ENCODE data around the gene F2RL3.
"Not testable (repeated sequence)": the region's sequence is repeated elsewhere in the genome, so short reads cannot be mapped to it uniquely, and the experiment has no call there.

Gene F2RL3

DNA sequence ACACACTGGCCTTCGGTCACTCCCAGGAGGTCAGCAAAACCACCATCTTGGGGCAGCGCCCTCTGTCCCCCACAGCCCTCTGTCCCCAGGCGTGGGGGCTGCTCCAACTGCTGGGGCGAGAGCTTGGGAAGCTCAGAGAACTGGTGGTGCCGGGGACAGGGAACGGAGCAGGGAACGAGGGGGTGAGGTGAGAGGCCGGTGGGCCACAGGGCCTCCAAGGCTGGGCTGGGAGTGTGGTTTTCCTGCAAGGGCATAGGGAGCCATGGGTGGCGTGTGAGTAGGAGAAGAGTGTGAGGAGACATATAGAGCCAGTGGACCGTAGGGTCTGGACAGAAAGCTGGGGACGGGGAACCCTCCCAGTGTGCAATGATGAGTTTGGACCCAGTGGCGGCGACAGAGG lies 34.1 kb downstream of the F2RL3 start:
- no peak for DNase-seq

DNA sequence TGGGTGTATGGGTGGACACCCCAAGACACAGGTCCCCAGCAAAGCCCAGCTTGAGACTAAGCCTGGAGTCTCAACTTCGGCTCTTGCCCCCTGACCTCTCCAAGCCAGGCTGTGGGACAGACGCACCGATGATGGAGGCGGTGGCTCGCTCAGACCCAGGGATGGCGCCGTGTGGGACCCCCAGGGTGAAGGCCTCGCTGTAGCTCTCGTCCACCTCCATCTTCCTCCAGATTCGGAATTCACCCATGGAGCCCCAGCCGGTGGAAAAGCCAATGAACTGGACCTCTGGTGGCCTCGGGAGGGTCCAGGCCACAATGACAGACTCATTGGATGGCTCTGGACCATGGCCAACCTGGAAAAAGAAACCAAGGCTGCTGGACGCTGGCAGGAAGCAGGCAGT lies 39.1 kb downstream of the F2RL3 start:
- DNase-seq: no peak

DNA sequence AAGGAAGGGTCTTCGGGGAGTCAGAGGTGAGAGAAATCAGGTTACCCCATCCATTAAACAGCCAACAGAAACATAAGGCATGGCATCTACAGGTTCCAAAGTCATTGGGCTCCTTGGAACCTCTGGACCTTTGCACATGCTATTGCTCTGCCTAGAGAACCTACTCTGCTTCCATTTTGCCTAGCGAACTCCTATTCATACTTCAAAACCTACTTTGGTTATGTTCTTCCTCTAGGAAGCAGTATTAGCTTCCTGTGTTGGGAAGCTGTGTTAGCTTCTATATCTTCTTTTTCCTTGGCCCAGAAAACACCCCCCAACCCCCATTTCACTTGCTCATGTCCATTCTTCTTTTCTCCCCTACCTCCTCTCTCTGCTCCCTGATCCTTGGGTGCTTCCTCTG lies 39.6 kb downstream of the F2RL3 start:
- DNase-seq: no peak

DNA sequence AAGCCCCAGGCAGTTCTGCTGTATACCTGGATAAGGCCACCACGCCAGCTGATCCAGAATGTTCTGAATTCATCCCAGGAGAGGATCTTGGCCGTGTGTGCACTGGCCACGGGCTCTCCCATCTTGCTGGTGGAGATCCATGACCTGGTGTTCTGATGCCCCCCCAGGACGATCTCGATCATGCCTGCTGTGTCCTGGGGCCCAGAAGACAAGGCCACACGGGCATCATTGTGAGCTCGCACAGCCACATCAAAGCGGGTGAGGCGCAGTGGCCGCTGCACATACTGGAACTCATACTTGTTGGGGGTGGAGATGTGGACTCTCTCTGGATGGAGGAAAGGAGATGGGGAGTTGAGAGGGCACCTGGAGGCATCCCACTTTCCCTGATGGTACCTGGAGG lies 40.1 kb downstream of the F2RL3 start:
- DNase-seq: no peak

DNA sequence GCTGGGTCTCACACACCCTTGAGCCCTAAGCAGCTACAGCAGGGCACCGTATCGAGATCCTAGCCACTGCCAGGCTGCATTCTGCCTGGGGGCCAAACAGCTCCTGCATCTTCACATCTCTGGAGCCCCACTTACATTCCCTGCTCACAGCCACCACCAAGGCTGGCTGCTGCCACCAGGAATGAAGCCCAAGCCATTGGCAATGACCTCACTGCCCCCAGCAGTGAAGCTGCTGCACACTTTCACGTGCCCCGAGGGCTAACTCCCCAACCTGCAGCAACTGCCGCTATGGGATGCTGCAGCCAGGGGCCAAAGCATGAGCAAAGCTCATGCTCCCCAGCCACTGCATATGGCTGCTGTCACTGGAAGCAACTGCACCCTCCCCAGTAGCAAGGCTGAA lies 42.0 kb downstream of the F2RL3 start:
- no peak for DNase-seq

DNA sequence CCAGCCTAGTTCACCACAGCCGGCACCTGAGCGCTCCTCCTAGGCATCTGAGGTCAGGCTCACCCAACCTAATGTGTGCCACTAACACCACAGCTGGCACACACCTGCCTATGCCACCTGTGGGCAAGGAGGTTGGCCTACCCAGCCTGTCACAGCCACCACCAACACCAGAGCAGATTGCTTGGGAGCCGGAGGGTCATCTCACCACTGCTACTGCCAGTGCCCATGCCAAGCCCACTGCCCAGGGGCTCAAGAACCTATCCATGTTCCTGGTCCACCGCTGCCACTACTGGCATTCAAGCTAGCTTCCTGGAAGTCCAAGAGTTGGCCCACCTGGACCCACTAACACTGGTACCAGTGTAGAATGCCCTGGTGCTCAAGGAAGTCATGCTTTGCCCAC lies 42.5 kb downstream of the F2RL3 start:
- no peak for DNase-seq

DNA sequence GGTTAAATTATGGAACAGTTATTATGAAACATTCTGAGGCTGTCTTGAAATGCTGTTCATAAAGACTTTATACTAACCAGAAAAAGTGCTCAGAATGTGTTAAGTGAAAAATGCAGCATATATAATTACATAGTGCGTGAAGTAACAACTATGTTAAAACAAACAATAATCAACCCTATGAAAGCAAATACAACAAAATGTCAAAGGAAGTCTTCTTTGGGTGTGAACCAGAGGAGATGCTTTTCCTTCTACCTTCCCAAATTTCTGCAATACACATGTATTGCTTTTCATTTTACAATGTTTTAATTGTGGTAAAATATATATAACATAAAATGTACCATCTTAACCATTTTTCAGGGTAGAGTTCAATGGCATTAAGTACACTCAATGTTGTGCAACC lies 45.7 kb downstream of the F2RL3 start:
- DNase-seq: no peak

DNA sequence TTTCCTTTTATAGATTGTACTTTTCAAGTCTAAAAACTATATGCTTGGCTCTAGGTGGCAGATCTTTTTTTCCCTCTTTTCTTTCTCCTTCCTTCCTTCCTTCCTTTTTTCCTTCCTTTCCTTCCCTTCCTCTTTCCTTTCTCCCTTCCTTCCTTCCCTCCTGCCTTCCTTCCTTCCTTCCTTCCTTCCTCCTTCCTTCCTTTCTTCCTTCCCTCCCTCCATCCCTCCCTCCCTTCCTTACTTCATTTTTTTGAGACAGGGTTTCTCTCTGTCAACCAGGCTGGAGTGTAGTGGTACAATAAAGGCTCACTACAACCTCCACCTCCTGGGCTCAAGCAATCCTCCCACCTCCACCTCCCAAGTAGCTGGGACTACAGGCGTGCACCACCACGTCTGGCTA lies 48.1 kb downstream of the F2RL3 start:
- DNase-seq: no peak

DNA sequence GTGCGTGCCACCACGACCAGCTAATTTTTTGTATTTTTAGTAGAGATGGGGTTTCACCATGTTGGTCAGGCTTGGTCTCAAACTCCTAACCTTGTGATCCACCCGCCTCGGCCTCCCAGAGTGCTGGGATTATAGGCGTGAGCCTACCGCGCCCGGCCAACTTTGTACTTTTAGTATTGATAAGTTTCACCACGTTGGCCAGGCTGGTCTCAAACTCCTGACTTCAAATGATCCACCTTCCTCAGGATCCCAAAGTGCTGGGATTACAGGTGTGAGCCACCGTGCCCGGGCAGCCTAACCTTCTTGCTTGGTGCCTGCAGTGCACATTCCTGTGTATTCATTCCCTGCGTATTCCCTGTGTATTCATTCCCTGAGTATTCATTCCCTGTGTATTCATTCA lies 49.0 kb downstream of the F2RL3 start:
- not testable (repeated sequence) for DNase-seq

DNA sequence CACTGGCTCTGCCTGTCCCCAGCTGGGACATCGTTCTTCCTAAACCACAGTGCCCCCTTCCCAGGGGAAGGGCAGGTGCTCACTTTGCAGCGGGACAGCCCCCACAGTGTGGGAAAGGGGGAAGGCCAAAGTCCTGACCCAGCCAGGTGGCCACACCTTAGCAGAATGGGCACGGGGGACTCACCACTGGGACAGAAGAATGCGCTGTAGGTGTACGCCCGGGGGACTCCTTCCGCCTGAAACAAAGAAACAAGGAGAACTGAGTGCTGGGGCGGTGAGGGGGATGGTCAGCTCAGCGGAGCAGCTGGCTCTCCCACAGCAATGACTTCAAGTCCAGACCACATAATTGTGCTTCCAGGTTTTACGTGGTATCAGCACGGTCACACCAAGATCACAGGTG lies 49.4 kb downstream of the F2RL3 start:
- DNase-seq: no peak

DNA sequence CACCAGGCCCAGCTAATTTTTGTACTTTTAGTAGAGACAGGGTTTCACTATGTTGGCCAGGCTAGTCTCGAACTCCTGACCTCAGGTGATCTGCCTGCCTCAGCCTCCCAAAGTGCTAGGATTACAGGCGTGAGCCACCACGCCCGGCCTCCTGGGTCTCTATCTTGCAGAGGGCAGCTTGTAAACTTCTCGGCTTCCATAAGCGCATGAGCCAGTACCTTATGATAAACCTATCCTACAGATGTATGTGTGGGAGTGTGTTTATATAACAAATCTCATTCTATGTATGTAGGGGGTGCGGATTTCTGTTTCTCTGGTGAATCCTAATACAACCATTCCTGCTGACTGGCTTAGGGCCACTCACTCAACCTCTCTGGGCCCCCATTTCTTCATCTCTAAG lies 51.3 kb downstream of the F2RL3 start:
- not testable (repeated sequence) for DNase-seq

DNA sequence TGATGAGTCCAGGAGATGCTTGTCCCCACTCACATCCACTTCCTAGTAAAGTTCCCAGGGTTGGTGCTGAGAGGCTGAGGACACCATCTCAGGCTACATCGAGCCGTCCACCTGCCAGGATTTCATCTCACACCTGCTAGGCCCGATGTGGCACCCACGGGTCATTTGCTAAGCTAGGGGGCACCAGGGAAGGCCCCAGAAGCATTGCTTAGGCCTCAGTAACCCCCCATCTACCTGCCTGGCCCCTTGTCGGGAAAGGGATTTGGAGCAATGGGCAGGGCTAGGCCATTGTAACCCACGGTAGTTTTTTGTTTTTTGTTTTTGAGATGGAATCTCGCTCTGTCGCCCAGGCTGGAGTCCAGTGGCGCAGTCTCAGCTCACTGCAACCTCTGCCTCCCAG lies 51.8 kb downstream of the F2RL3 start:
- DNase-seq: no peak
